HEK293T (cell line): ENCODE results near the gene SETD5.

Source experiments
- FOXA1 ChIP-seq: fragments of 450-650 bp; IDR thresholded peaks from 2 replicates; pipeline ENCODE4 v1.6.1; 2016; ENCODE audit warnings: mild to moderate bottlenecking
- FOXM1 ChIP-seq: fragments of 450-650 bp; IDR thresholded peaks from 2 replicates; pipeline ENCODE4 v1.6.1; 2017; ENCODE audit warnings: mild to moderate bottlenecking, borderline replicate concordance
- HDGF ChIP-seq: fragments of 450-650 bp; IDR thresholded peaks from 2 replicates; pipeline ENCODE4 v1.6.1; 2017; ENCODE audit warnings: antibody characterized with exemption, borderline replicate concordance
- SUZ12 ChIP-seq: fragments of 450-650 bp; IDR thresholded peaks from 2 replicates; pipeline ENCODE4 v1.6.1; 2016; ENCODE audit warnings: mild to moderate bottlenecking
- TARDBP ChIP-seq: fragments of 450-650 bp; IDR thresholded peaks from 2 replicates; pipeline ENCODE4 v1.6.1; 2016
- ZNF384 ChIP-seq: fragments of 450-650 bp; IDR thresholded peaks from 2 replicates; pipeline ENCODE4 v1.6.1; 2016
- TF ChIP-seq, protein P1 (sequence below): fragments of 450-650 bp; IDR thresholded peaks from 2 replicates; pipeline ENCODE4 v1.6.1; 2016

DNA sequence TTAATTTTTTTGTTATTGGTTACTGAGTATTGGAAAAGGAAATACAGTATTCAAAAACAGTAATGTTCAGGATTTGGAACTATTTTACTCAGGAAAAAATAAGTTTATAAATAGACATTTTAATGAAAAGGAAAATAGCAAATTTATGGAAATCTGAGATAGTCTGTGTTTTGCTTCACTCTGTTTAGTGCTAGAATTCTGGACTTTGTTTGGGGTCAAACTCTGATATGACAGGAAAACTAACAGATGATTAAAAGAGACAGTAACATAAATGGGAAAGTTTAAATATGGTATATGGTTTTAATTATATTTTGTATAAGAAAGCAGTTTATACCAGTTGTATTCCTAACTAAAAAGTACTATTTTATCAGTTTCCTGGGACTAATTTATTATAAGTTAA is 17.4 kb downstream of the SETD5 start:
- TF ChIP-seq FOXA1 (no peak), TARDBP (no peak), SUZ12 (no peak), FOXM1 (no peak), ZNF384 (no peak), HDGF (no peak)
- TF ChIP-seq, protein P1, sequence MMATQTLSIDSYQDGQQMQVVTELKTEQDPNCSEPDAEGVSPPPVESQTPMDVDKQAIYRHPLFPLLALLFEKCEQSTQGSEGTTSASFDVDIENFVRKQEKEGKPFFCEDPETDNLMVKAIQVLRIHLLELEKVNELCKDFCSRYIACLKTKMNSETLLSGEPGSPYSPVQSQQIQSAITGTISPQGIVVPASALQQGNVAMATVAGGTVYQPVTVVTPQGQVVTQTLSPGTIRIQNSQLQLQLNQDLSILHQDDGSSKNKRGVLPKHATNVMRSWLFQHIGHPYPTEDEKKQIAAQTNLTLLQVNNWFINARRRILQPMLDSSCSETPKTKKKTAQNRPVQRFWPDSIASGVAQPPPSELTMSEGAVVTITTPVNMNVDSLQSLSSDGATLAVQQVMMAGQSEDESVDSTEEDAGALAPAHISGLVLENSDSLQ = no peak
